ENCODE data around the gene CMIP. TPM values are rescaled to one million over a fixed set of nuclear protein-coding genes. Genes with fewer than 3 reads are reported as not detected.
A peak's percentile ranks its signal among the peaks of the same experiment; 100 is the strongest.

CMIP gene
- total and polyA plus RNA-seq, 10 of the 15 experiments (the other 5 are each of a cell fraction or from before 2014, with no cell fraction given), result 1.2 to 43.2 (median 4.4) TPM

GRCh38 chr16:81716478-81717225 lies 272.0 kb downstream of the CMIP start (continued):
- no peak for TF ChIP-seq ZBTB33 (IDR thresholded peaks at IDR 0.05)
- no peak for TF ChIP-seq HSF1 (IDR thresholded peaks at IDR 0.05; ENCODE audit: low read depth, low read length)
- no peak for TF ChIP-seq PBX3 (IDR thresholded peaks at IDR 0.05; ENCODE audit: insufficient replicate concordance, low read depth, low read length)
- TF ChIP-seq CUX1 (IDR thresholded peaks at IDR 0.05; ENCODE audit: insufficient replicate concordance, low read depth, low read length), result peak; percentile 89
- TF ChIP-seq RAD51 (IDR thresholded peaks at IDR 0.05), result peak; percentile 8; the same call in 1 of the 2 replicates
- peak; percentile 49 for TF ChIP-seq SMAD1 (IDR thresholded peaks at IDR 0.05; ENCODE audit: low read depth, partially characterized antibody)
- 0 out of 2 replicates have a peak, but pooled peaks have one; percentile 33 for TF ChIP-seq POLR2A (IDR thresholded peaks at IDR 0.05; ENCODE audit: low read depth, low read length)
- TF ChIP-seq ZNF207 (IDR thresholded peaks at IDR 0.05; ENCODE audit: borderline replicate concordance), result no peak
- no peak for TF ChIP-seq ZNF274 (IDR thresholded peaks at IDR 0.05; ENCODE audit: insufficient read depth, insufficient read length)
- TF ChIP-seq BHLHE40 (IDR thresholded peaks at IDR 0.05; ENCODE audit: borderline replicate concordance in 1 of 2, low read depth in 2 of 2, low read length in 1 of 2), result peak in 1 of 2 experiments; percentile 49; a peak in 1 of 4 replicates
- no peak for TF ChIP-seq ZNF217 (IDR thresholded peaks at IDR 0.05)
- TF ChIP-seq FOS (IDR thresholded peaks at IDR 0.05; ENCODE audit: borderline replicate concordance, extremely low read depth, insufficient read length), result no peak
- no peak for TF ChIP-seq BRCA1 (IDR thresholded peaks at IDR 0.05; ENCODE audit: low read depth, low read length)
- 0 out of 2 replicates have a peak, but pooled peaks have one; percentile 23 for TF ChIP-seq HCFC1 (IDR thresholded peaks at IDR 0.05; ENCODE audit: low read length)
- no peak for TF ChIP-seq E2F4 (IDR thresholded peaks at IDR 0.05; ENCODE audit: low read depth, low read length)
- TF ChIP-seq HDGF (IDR thresholded peaks at IDR 0.05), result no peak
- TF ChIP-seq LARP7 (IDR thresholded peaks at IDR 0.05), result no peak

All from GM12878 (cell line).